Transverse colon (tissue), 4 donors: ENCODE measurements around the gene LRRC37A3.
"Not testable (repeated sequence)": the region's sequence is repeated elsewhere in the genome, so short reads cannot be mapped to it uniquely, and the experiment has no call there.

Source experiments
- EP300 ChIP-seq: sonication (generic); formaldehyde crosslinking; IDR thresholded peaks from one replicate; pipeline ENCODE4 v1.6.1; 2017; ENCODE audit warnings: antibody characterized with exemption, low read depth
- POLR2A ChIP-seq: fragments of 450-650 bp; IDR thresholded peaks from one replicate; pipeline ENCODE4 v1.6.1; 2016; ENCODE audit warnings: antibody characterized with exemption, mild to moderate bottlenecking, moderate library complexity
- POLR2AphosphoS5 ChIP-seq, 3 donors: sonication (generic); formaldehyde crosslinking; IDR thresholded peaks; one replicate each; pipeline ENCODE4 v1.6.1; 2016; ENCODE audit warnings: antibody characterized with exemption in 3 of 3
- TF ChIP-seq, protein P1 (sequence below), 5 experiments: fragments of 200-600 bp in 3 of 5; fragments of 450-650 bp in 2 of 5; sonication (generic) in 3 of 5; IDR thresholded peaks; 1 replicate in 2 of 5; 2 replicates in 3 of 5; pipeline ENCODE4 v1.5.1; 2016 to 2017; ENCODE audit warnings: antibody characterized with exemption in 5 of 5, inconsistent platforms in 3 of 5, mild to moderate bottlenecking in 2 of 5, moderate library complexity in 1 of 5

DNA sequence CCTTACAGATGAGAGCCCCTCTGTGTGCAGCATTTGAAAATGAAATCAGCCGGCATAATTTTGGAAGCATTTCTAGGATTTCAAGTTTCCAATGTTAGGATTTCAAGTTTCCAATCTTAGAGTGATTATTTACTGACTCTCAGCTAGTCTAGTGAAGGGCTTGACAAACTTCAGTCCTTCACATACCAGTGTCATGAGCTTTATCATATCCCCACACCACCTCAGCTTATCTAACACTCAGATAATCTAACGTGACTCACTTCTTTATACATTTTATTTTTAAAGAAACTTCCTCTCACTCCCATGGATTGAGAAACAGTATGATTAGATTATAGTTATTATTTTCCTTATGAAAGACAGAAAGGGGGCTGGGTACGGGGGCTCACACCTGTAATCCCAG, 9.4 kb upstream of the LRRC37A3 start:
- TF ChIP-seq, protein P1, sequence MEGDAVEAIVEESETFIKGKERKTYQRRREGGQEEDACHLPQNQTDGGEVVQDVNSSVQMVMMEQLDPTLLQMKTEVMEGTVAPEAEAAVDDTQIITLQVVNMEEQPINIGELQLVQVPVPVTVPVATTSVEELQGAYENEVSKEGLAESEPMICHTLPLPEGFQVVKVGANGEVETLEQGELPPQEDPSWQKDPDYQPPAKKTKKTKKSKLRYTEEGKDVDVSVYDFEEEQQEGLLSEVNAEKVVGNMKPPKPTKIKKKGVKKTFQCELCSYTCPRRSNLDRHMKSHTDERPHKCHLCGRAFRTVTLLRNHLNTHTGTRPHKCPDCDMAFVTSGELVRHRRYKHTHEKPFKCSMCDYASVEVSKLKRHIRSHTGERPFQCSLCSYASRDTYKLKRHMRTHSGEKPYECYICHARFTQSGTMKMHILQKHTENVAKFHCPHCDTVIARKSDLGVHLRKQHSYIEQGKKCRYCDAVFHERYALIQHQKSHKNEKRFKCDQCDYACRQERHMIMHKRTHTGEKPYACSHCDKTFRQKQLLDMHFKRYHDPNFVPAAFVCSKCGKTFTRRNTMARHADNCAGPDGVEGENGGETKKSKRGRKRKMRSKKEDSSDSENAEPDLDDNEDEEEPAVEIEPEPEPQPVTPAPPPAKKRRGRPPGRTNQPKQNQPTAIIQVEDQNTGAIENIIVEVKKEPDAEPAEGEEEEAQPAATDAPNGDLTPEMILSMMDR (IDR thresholded peaks at IDR 0.05), result not testable (repeated sequence)
- not testable (repeated sequence) for TF ChIP-seq POLR2AphosphoS5 (IDR thresholded peaks at IDR 0.05); POLR2A; EP300
